ENCODE data around the gene CAMK1. TPM values are rescaled to one million over a fixed set of nuclear protein-coding genes. Genes with fewer than 3 reads are reported as not detected.
A peak's percentile ranks its signal among the peaks of the same experiment; 100 is the strongest.

Gene CAMK1
- total RNA-seq, 1 donor from 2014 or later: 19.3 TPM

DNA sequence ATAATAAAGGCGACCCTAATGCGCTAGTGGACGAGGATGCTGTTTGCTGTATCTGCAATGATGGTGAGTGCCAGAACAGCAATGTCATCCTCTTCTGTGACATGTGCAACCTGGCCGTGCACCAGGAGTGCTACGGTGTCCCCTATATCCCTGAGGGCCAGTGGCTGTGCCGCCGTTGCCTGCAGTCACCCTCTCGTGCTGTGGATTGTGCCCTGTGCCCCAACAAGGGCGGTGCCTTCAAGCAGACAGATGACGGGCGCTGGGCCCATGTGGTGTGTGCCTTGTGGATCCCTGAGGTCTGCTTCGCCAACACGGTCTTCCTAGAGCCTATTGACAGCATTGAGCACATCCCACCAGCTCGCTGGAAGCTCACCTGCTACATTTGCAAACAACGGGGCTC, 30.6 kb downstream of the CAMK1 start:
- TF ChIP-seq, protein P1, sequence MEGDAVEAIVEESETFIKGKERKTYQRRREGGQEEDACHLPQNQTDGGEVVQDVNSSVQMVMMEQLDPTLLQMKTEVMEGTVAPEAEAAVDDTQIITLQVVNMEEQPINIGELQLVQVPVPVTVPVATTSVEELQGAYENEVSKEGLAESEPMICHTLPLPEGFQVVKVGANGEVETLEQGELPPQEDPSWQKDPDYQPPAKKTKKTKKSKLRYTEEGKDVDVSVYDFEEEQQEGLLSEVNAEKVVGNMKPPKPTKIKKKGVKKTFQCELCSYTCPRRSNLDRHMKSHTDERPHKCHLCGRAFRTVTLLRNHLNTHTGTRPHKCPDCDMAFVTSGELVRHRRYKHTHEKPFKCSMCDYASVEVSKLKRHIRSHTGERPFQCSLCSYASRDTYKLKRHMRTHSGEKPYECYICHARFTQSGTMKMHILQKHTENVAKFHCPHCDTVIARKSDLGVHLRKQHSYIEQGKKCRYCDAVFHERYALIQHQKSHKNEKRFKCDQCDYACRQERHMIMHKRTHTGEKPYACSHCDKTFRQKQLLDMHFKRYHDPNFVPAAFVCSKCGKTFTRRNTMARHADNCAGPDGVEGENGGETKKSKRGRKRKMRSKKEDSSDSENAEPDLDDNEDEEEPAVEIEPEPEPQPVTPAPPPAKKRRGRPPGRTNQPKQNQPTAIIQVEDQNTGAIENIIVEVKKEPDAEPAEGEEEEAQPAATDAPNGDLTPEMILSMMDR (IDR thresholded peaks at IDR 0.05): no peak
- DNase-seq (ENCODE audit: low spot score): no peak
- Mint-ChIP-seq H3K4me3 (ENCODE audit: unreplicated experiment) (no peak overlapping the region), H3K27ac (ENCODE audit: unreplicated experiment) (no peak overlapping the region), H3K36me3 (ENCODE audit: low read depth) (peaks cover 42% of the 10 kb centered on the region), H3K9me3 (ENCODE audit: low read depth) (no peaks in the 10 kb centered on the region), H3K4me1 (ENCODE audit: low read depth) (no peaks in the 10 kb centered on the region), H3K27me3 (ENCODE audit: low read depth) (no peaks in the 10 kb centered on the region)

DNA sequence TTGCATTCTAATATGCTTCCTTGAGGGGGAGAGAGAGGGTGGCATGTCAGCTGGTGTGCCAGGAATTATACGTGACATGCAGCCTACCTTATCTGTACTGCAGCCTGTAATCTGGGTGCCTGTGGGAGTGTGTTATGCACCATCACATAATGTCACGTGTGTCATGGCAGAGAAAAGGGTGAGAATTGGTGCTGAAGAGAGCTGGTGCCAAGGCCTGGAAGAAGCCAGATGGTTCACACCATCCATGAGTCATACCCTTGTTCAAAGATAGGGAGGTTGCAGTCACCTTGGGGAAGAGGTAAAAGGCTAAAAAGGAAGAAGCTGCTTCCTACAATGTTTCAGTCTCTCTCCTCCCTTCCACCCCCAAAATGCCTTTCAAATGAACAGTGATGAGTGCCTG, 32.9 kb downstream of the CAMK1 start:
- no peak overlapping the region for H3K27ac Mint-ChIP-seq (ENCODE audit: unreplicated experiment)
- H3K27me3 Mint-ChIP-seq (ENCODE audit: low read depth): no peaks in the 10 kb centered on the region
- H3K4me3 Mint-ChIP-seq (ENCODE audit: unreplicated experiment): no peak overlapping the region
- no peak for DNase-seq (ENCODE audit: low spot score)
- peaks cover 19% of the 10 kb centered on the region for H3K4me1 Mint-ChIP-seq (ENCODE audit: low read depth)
- H3K36me3 Mint-ChIP-seq (ENCODE audit: low read depth): peaks cover 32% of the 10 kb centered on the region
- no peaks in the 10 kb centered on the region for H3K9me3 Mint-ChIP-seq (ENCODE audit: low read depth)
- TF ChIP-seq, protein P1 (IDR thresholded peaks at IDR 0.05): no peak

- Mint-ChIP-seq H3K4me3 (ENCODE audit: unreplicated experiment) (peak overlapping the region; percentile 87), H3K27me3 (ENCODE audit: low read depth) (no peaks in the 10 kb centered on the region), H3K9me3 (ENCODE audit: low read depth) (no peaks in the 10 kb centered on the region), H3K4me1 (ENCODE audit: low read depth) (peaks cover 28% of the 10 kb centered on the region), H3K36me3 (ENCODE audit: low read depth) (peaks cover 10% of the 10 kb centered on the region), H3K27ac (ENCODE audit: unreplicated experiment) (peak overlapping the region; percentile 68)
- TF ChIP-seq, protein P1 (IDR thresholded peaks at IDR 0.05): no peak
- no peak for DNase-seq (ENCODE audit: low spot score)
Observed at GRCh38 chr3:9732740-9733115, 37.0 kb downstream of the CAMK1 start.

DNA sequence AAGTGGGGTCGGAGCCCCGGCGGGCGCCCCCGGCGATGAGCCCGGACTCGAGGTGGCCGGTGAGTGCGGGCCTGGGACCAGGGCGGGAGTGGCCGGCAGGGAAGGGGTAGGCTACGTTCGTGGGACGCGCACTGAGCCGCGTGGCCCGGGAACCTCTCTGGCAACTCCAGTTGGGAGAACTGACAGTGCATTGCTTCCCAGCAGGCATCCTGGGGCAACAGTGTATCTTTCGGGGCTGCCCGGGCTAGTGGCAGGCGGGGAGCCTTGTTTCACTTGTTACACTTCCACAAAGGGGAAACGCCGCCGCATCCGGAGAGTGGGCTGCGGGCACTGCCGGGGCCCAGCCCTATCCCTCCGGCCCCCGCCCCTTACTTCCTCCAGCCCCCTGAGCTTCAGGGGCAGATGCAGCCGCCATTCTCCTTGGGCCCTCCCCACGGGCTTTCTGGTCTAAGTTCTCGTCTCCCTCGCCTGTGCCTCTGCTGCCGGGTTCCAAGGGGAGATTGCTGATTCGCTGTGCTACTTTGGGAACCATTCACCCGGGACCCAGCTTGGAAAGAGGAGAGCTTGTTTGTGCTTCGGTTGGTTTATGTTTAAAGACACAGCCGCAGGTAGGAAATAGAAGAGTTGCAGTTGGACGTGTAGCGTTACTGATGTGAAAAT, 37.5 kb downstream of the CAMK1 start:
- peak overlapping the region; percentile 68 for H3K27ac Mint-ChIP-seq (ENCODE audit: unreplicated experiment)
- no peak for DNase-seq (ENCODE audit: low spot score)
- H3K27me3 Mint-ChIP-seq (ENCODE audit: low read depth): peaks cover under 1% of the 10 kb centered on the region
- peak overlapping the region; percentile 87 for H3K4me3 Mint-ChIP-seq (ENCODE audit: unreplicated experiment)
- H3K36me3 Mint-ChIP-seq (ENCODE audit: low read depth): peaks cover 10% of the 10 kb centered on the region
- peaks cover 28% of the 10 kb centered on the region for H3K4me1 Mint-ChIP-seq (ENCODE audit: low read depth)
- TF ChIP-seq, protein P1 (IDR thresholded peaks at IDR 0.05): no peak
- H3K9me3 Mint-ChIP-seq (ENCODE audit: low read depth): no peaks in the 10 kb centered on the region

DNA sequence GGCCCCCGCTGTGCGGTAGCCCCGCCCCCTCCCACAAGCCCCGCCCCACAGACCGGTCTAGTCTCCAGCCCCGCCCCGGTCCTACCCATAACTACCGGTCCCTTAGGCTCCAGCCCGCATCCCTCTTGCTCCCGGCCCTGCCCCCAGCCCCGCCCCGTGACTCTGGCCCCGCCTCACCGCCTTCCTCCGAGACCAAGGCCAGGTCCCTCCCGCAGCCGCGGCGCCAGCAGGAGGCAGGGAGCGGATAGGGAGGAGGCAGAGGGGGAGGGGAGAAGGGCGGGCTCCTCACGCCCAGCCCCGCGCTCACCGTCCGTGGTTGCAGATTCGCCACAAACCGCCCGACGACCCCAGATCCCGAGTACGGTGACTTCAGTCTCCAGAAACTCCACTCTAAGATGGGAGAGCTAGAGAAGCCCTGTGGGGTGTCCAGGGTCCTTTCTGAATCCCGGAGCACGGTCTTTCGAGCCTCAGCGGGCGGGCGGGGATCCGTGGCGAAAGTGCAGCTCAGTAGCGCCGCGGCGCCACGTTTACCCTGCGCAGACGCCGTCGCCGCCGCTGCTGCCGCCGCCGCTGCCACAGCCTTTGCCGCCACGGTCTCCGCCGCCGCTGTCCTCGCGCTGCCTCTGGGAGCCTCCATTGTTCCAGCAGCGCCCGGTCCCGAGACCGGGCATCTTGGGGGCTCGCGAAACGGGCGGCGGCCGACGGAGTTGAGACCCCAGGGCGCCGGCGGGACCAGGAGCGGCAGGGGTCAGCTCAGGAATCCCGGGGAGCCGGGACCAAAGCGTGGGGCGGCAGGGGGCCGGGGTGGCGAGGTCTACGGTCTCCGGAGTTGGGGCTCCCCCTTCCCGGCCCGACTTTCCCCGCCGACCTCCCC, 38.3 kb downstream of the CAMK1 start, which contains the start of gene BRPF1:
Gene BRPF1 (plus strand): TSS at position 530 of the 874 bp plus-strand sequence. CDS start 2,406 bp downstream, outside the sequence.
- H3K4me1 Mint-ChIP-seq (ENCODE audit: low read depth): peaks cover 28% of the 10 kb centered on the region

More for the DNA sequence above, 38.3 kb downstream of the CAMK1 start, which contains the start of gene BRPF1:
- H3K9me3 Mint-ChIP-seq (ENCODE audit: low read depth): no peaks in the 10 kb centered on the region
- peak; percentile 99 for DNase-seq (ENCODE audit: low spot score)
- peaks cover 5% of the 10 kb centered on the region for H3K27me3 Mint-ChIP-seq (ENCODE audit: low read depth)
- peak within 1 kb of the TSS; percentile 99 for H3K27ac Mint-ChIP-seq (ENCODE audit: unreplicated experiment)
- peaks cover 8% of the 10 kb centered on the region for H3K36me3 Mint-ChIP-seq (ENCODE audit: low read depth)
- peak within 1 kb of the TSS; percentile 87 for H3K4me3 Mint-ChIP-seq (ENCODE audit: unreplicated experiment)
- TF ChIP-seq, protein P1 (IDR thresholded peaks at IDR 0.05): peak; percentile 16

Data from chondrocyte (in vitro differentiated cells).